Muscle layer of duodenum (tissue), 2 donors: ENCODE data around the gene FRRS1.

Source experiments
- H3K27ac ChIP-seq: one replicate; pipeline ENCODE4 v1.7.0; 2013; ENCODE audit warnings: mild to moderate bottlenecking, low read length
- H3K27me3 ChIP-seq: one replicate; pipeline ENCODE4 v1.7.0; 2013; ENCODE audit warnings: low read depth, mild to moderate bottlenecking, control low read depth, low read length
- H3K36me3 ChIP-seq, 2 donors: one replicate each; pipeline ENCODE4 v1.7.0; 2013; ENCODE audit warnings: low read length in 2 of 2, control low read depth in 1 of 2, mild to moderate bottlenecking in 1 of 2; ENCODE audit not compliant: insufficient read depth in 2 of 2, control insufficient read depth in 1 of 2
- H3K4me1 ChIP-seq, 2 donors: one replicate each; pipeline ENCODE4 v1.7.0; 2013; ENCODE audit warnings: low read length in 2 of 2, mild to moderate bottlenecking in 2 of 2, control low read depth in 1 of 2, moderate library complexity in 1 of 2; ENCODE audit not compliant: insufficient read depth in 2 of 2, control insufficient read depth in 1 of 2
- H3K4me3 ChIP-seq, 2 donors: one replicate each; pipeline ENCODE4 v1.7.0; 2013; ENCODE audit warnings: low read length in 2 of 2, low read depth in 1 of 2, mild to moderate bottlenecking in 1 of 2
- H3K9me3 ChIP-seq, 2 donors: one replicate each; pipeline ENCODE4 v1.7.0; 2013; ENCODE audit warnings: low read length in 2 of 2, control low read depth in 1 of 2, mild to moderate bottlenecking in 1 of 2; ENCODE audit not compliant: control insufficient read depth in 1 of 2
- donor health status: healthy.

Gene FRRS1

GRCh38 chr1:99726818-99727217 lies 39.6 kb downstream of the FRRS1 start:
- no peaks in the 10 kb centered on the region for H3K36me3 ChIP-seq
- no peaks in the 10 kb centered on the region for H3K4me1 ChIP-seq
- H3K27ac ChIP-seq: no peak overlapping the region
- no peak overlapping the region for H3K4me3 ChIP-seq
- H3K9me3 ChIP-seq: no peaks in the 10 kb centered on the region
- H3K27me3 ChIP-seq: no peaks in the 10 kb centered on the region

GRCh38 chr1:99726407-99726806 lies 40.0 kb downstream of the FRRS1 start:
- no peak overlapping the region for H3K27ac ChIP-seq
- no peaks in the 10 kb centered on the region for H3K9me3 ChIP-seq
- no peak overlapping the region for H3K4me3 ChIP-seq
- no peaks in the 10 kb centered on the region for H3K36me3 ChIP-seq
- H3K4me1 ChIP-seq: no peaks in the 10 kb centered on the region
- no peaks in the 10 kb centered on the region for H3K27me3 ChIP-seq

GRCh38 chr1:99725996-99726395 lies 40.4 kb downstream of the FRRS1 start:
- H3K36me3 ChIP-seq: no peaks in the 10 kb centered on the region
- H3K4me3 ChIP-seq: no peak overlapping the region
- H3K27ac ChIP-seq: no peak overlapping the region
- no peaks in the 10 kb centered on the region for H3K4me1 ChIP-seq
- no peaks in the 10 kb centered on the region for H3K9me3 ChIP-seq
- no peaks in the 10 kb centered on the region for H3K27me3 ChIP-seq

- Histone ChIP-seq H3K4me3 (no peak overlapping the region), H3K27ac (no peak overlapping the region), H3K9me3 (no peaks in the 10 kb centered on the region), H3K36me3 (no peaks in the 10 kb centered on the region), H3K27me3 (no peaks in the 10 kb centered on the region), H3K4me1 (no peaks in the 10 kb centered on the region)
Observed at GRCh38 chr1:99723251-99723650, 43.2 kb downstream of the FRRS1 start.

GRCh38 chr1:99717005-99717404 lies 49.4 kb downstream of the FRRS1 start:
- H3K4me3 ChIP-seq: no peak overlapping the region
- H3K36me3 ChIP-seq: no peaks in the 10 kb centered on the region
- H3K9me3 ChIP-seq: no peaks in the 10 kb centered on the region
- H3K4me1 ChIP-seq: no peaks in the 10 kb centered on the region
- no peak overlapping the region for H3K27ac ChIP-seq
- no peaks in the 10 kb centered on the region for H3K27me3 ChIP-seq

GRCh38 chr1:99713006-99713405 lies 53.4 kb downstream of the FRRS1 start:
- Histone ChIP-seq H3K27ac (no peak overlapping the region), H3K4me1 (no peaks in the 10 kb centered on the region), H3K4me3 (no peak overlapping the region), H3K27me3 (no peaks in the 10 kb centered on the region), H3K36me3 (peaks cover 0 to 7% of the 10 kb centered on the region in 2 donors), H3K9me3 (no peaks in the 10 kb centered on the region)

GRCh38 chr1:99710994-99711393 lies 55.4 kb downstream of the FRRS1 start:
- Histone ChIP-seq H3K27me3 (no peaks in the 10 kb centered on the region), H3K4me1 (no peaks in the 10 kb centered on the region), H3K27ac (no peak overlapping the region), H3K36me3 (peaks cover 0 to 7% of the 10 kb centered on the region in 2 donors), H3K4me3 (no peak overlapping the region), H3K9me3 (no peaks in the 10 kb centered on the region)

GRCh38 chr1:99707535-99708142 lies 58.8 kb downstream of the FRRS1 start:
- H3K27me3 ChIP-seq: no peaks in the 10 kb centered on the region
- no peak overlapping the region for H3K4me3 ChIP-seq
- H3K4me1 ChIP-seq: no peaks in the 10 kb centered on the region
- peaks cover 0 to 7% of the 10 kb centered on the region in 2 donors for H3K36me3 ChIP-seq
- no peaks in the 10 kb centered on the region for H3K9me3 ChIP-seq
- H3K27ac ChIP-seq: no peak overlapping the region

- Histone ChIP-seq H3K9me3 (no peaks in the 10 kb centered on the region), H3K4me3 (no peak overlapping the region), H3K27ac (no peak overlapping the region), H3K27me3 (no peaks in the 10 kb centered on the region), H3K36me3 (peaks cover 0 to 3% of the 10 kb centered on the region in 2 donors), H3K4me1 (no peaks in the 10 kb centered on the region)
Observed at GRCh38 chr1:99705385-99705784, 61.0 kb downstream of the FRRS1 start.

- Histone ChIP-seq H3K9me3 (no peaks in the 10 kb centered on the region), H3K36me3 (no peaks in the 10 kb centered on the region), H3K27me3 (no peaks in the 10 kb centered on the region), H3K27ac (no peak overlapping the region), H3K4me3 (no peak overlapping the region), H3K4me1 (no peaks in the 10 kb centered on the region)
Observed at GRCh38 chr1:99704356-99704816, 62.0 kb downstream of the FRRS1 start.

GRCh38 chr1:99702221-99702620 lies 64.2 kb downstream of the FRRS1 start:
- Histone ChIP-seq H3K27ac (no peak overlapping the region), H3K4me1 (no peaks in the 10 kb centered on the region), H3K27me3 (no peaks in the 10 kb centered on the region), H3K4me3 (no peak overlapping the region), H3K9me3 (no peaks in the 10 kb centered on the region), H3K36me3 (no peaks in the 10 kb centered on the region)

- no peaks in the 10 kb centered on the region for H3K4me1 ChIP-seq
- H3K9me3 ChIP-seq: no peaks in the 10 kb centered on the region
- H3K27ac ChIP-seq: no peak overlapping the region
- no peak overlapping the region for H3K4me3 ChIP-seq
- no peaks in the 10 kb centered on the region for H3K36me3 ChIP-seq
- no peaks in the 10 kb centered on the region for H3K27me3 ChIP-seq
Observed at GRCh38 chr1:99700020-99700419, 66.4 kb downstream of the FRRS1 start.
